Measurements from ENCODE around the gene SMYD3. TPM values are rescaled to one million over a fixed set of nuclear protein-coding genes. Genes with fewer than 3 reads are reported as not detected.

Gene SMYD3
- total RNA-seq, 1 donor: 171 TPM

- H4K20me1 ChIP-seq (ENCODE audit: insufficient read depth, low read length): no peaks in the 10 kb centered on the region
- no peaks in the 10 kb centered on the region for H3K27me3 ChIP-seq (ENCODE audit: insufficient read depth, low read length)
- H2AFZ ChIP-seq (ENCODE audit: low read length): no peak overlapping the region
- no peaks in the 10 kb centered on the region for H3K79me2 ChIP-seq (ENCODE audit: insufficient read depth, low read length)
- DNase-seq (ENCODE audit: insufficient read length, low spot score, missing footprints): no peak
- H3K4me2 ChIP-seq (ENCODE audit: insufficient read depth, low read length): no peak overlapping the region
- no peak overlapping the region for H3K27ac ChIP-seq (ENCODE audit: low read depth, low read length)
- H3K4me1 ChIP-seq (ENCODE audit: insufficient read depth, low read length): peaks cover 13% of the 10 kb centered on the region
- no peaks in the 10 kb centered on the region for H3K9me3 ChIP-seq (ENCODE audit: low read depth, low read length)
- no peak for TF ChIP-seq CTCF (IDR thresholded peaks at IDR 0.05; ENCODE audit: extremely low read depth, low read depth, low read length)
- H3K36me3 ChIP-seq (ENCODE audit: insufficient read depth, low read length): no peaks in the 10 kb centered on the region
- H3K4me3 ChIP-seq (ENCODE audit: insufficient read depth, low read length): no peak overlapping the region
Measured at GRCh38 chr1:245867738-245868137, 639.3 kb downstream of the SMYD3 start.

DNA sequence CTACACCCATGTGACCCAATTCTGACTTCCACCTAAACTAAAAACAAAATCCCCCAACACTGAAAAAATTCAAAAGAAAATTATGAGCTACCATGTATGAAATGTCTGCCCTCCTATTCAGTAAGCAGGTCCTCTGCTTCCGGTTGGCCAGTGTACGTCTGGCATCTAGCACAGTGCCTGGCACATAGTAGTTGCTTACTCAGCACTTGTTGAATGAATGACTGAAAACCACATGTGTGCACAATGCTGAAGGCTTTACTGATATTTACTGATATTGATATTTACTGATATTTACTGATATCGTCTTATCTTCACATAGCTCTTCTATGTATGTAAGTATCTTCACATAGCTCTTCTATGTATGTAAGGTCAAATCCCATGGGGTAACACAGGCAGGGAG lies 642.2 kb downstream of the SMYD3 start:
- Histone ChIP-seq H4K20me1 (ENCODE audit: insufficient read depth, low read length) (no peaks in the 10 kb centered on the region), H3K36me3 (ENCODE audit: insufficient read depth, low read length) (peaks cover 3% of the 10 kb centered on the region), H3K79me2 (ENCODE audit: insufficient read depth, low read length) (no peaks in the 10 kb centered on the region), H3K27ac (ENCODE audit: low read depth, low read length) (no peak overlapping the region), H3K4me3 (ENCODE audit: insufficient read depth, low read length) (no peak overlapping the region), H3K4me2 (ENCODE audit: insufficient read depth, low read length) (no peak overlapping the region), H3K4me1 (ENCODE audit: insufficient read depth, low read length) (peaks cover 21% of the 10 kb centered on the region), H2AFZ (ENCODE audit: low read length) (no peak overlapping the region), H3K27me3 (ENCODE audit: insufficient read depth, low read length) (no peaks in the 10 kb centered on the region), H3K9me3 (ENCODE audit: low read depth, low read length) (no peaks in the 10 kb centered on the region)
- TF ChIP-seq CTCF (IDR thresholded peaks at IDR 0.05; ENCODE audit: extremely low read depth, low read depth, low read length): no peak
- DNase-seq (ENCODE audit: insufficient read length, low spot score, missing footprints): no peak

DNA sequence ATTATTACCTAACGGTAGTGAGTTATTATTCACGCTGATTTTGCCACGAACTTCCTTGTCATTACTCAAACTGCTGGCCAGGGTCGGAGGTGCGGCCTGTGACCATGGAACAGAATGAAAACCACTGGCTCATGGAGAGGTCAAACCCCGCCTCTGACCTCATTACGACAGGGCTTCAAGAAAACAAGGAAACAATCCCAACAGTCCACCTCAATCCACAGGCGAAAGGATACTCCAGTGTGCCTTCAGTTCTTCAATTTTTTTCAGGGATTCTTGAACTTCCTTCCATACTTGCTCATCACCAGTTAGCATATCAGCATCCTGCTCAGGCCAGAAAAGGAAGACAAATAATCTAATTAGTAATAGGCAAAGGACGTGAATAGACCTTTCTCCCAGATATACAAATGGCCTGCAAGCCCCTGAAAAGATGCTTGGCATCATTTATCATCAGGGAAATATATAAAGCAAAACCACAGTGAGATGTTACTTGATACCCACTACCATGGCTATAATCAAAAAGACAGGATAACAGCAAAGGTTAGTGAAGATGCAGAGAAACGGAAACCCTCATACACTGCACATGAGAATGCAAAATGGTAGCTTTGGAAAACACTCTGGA lies 643.4 kb downstream of the SMYD3 start:
- Histone ChIP-seq H3K9me3 (ENCODE audit: low read depth, low read length) (no peaks in the 10 kb centered on the region), H3K36me3 (ENCODE audit: insufficient read depth, low read length) (peaks cover 3% of the 10 kb centered on the region), H3K27me3 (ENCODE audit: insufficient read depth, low read length) (no peaks in the 10 kb centered on the region), H2AFZ (ENCODE audit: low read length) (no peak overlapping the region), H3K4me2 (ENCODE audit: insufficient read depth, low read length) (no peak overlapping the region), H4K20me1 (ENCODE audit: insufficient read depth, low read length) (no peaks in the 10 kb centered on the region), H3K4me3 (ENCODE audit: insufficient read depth, low read length) (no peak overlapping the region), H3K27ac (ENCODE audit: low read depth, low read length) (no peak overlapping the region), H3K4me1 (ENCODE audit: insufficient read depth, low read length) (peaks cover 33% of the 10 kb centered on the region), H3K79me2 (ENCODE audit: insufficient read depth, low read length) (no peaks in the 10 kb centered on the region)
- DNase-seq (ENCODE audit: insufficient read length, low spot score, missing footprints): no peak
- TF ChIP-seq CTCF (IDR thresholded peaks at IDR 0.05; ENCODE audit: extremely low read depth, low read depth, low read length): no peak

- Histone ChIP-seq H4K20me1 (ENCODE audit: insufficient read depth, low read length) (no peaks in the 10 kb centered on the region), H3K79me2 (ENCODE audit: insufficient read depth, low read length) (no peaks in the 10 kb centered on the region), H3K4me3 (ENCODE audit: insufficient read depth, low read length) (no peak overlapping the region), H3K4me1 (ENCODE audit: insufficient read depth, low read length) (peaks cover 37% of the 10 kb centered on the region), H3K4me2 (ENCODE audit: insufficient read depth, low read length) (no peak overlapping the region), H2AFZ (ENCODE audit: low read length) (no peak overlapping the region), H3K9me3 (ENCODE audit: low read depth, low read length) (no peaks in the 10 kb centered on the region), H3K27ac (ENCODE audit: low read depth, low read length) (no peak overlapping the region), H3K36me3 (ENCODE audit: insufficient read depth, low read length) (peaks cover 9% of the 10 kb centered on the region), H3K27me3 (ENCODE audit: insufficient read depth, low read length) (no peaks in the 10 kb centered on the region)
- TF ChIP-seq CTCF (IDR thresholded peaks at IDR 0.05; ENCODE audit: extremely low read depth, low read depth, low read length): no peak
- no peak for DNase-seq (ENCODE audit: insufficient read length, low spot score, missing footprints)
Measured at GRCh38 chr1:245862812-245863540, 644.1 kb downstream of the SMYD3 start.
